D721Med (cell line): ENCODE measurements around the gene SLC5A10.

ENCODE experiments used
- DNase-seq: peaks from one replicate; pipeline ENCODE4 v3.0.0; 2011; ENCODE audit warnings: low spot score; ENCODE audit not compliant: insufficient read length
- FAIRE-seq: peaks from 2 replicates; lab custom pipeline; 2011; peaks lifted over from hg19 to GRCh38; lab: Jason Lieb, UNC
- TF ChIP-seq, protein P1 (sequence below): IDR thresholded peaks from 2 replicates; pipeline ENCODE4 v1.5.1; 2012; ENCODE audit warnings: mild to moderate bottlenecking, control low read depth; ENCODE audit not compliant: insufficient read depth; ENCODE audit errors: missing control alignments

SLC5A10 gene

DNA sequence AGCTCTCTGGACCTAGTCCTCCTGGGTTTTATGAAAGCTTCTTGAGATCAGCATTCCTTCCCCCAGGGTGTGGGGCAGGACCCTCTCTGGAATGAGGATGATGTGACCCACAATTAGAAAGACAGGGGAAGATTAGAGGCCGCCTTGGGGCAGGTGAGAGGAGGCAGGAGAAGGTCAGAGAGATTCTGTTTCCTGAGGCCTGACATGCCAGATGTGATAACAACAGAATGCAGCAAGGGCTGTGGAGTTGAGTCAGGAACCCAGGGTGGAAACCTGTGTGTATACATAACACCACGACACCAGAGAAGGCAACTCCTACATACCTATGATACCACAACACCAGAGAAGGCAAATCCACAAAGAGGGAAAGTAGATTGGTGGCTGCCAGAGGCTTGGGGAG, 5.4 kb upstream of the SLC5A10 start:
- TF ChIP-seq, protein P1, sequence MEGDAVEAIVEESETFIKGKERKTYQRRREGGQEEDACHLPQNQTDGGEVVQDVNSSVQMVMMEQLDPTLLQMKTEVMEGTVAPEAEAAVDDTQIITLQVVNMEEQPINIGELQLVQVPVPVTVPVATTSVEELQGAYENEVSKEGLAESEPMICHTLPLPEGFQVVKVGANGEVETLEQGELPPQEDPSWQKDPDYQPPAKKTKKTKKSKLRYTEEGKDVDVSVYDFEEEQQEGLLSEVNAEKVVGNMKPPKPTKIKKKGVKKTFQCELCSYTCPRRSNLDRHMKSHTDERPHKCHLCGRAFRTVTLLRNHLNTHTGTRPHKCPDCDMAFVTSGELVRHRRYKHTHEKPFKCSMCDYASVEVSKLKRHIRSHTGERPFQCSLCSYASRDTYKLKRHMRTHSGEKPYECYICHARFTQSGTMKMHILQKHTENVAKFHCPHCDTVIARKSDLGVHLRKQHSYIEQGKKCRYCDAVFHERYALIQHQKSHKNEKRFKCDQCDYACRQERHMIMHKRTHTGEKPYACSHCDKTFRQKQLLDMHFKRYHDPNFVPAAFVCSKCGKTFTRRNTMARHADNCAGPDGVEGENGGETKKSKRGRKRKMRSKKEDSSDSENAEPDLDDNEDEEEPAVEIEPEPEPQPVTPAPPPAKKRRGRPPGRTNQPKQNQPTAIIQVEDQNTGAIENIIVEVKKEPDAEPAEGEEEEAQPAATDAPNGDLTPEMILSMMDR = no peak
- no peak for FAIRE-seq

GRCh38 chr17:18947866-18948265, 4.1 kb upstream of the SLC5A10 start:
- DNase-seq (no peak), FAIRE-seq (no peak)
- TF ChIP-seq, protein P1 = no peak

More for the DNA sequence above, 5.4 kb upstream of the SLC5A10 start:
- DNase-seq = no peak

DNA sequence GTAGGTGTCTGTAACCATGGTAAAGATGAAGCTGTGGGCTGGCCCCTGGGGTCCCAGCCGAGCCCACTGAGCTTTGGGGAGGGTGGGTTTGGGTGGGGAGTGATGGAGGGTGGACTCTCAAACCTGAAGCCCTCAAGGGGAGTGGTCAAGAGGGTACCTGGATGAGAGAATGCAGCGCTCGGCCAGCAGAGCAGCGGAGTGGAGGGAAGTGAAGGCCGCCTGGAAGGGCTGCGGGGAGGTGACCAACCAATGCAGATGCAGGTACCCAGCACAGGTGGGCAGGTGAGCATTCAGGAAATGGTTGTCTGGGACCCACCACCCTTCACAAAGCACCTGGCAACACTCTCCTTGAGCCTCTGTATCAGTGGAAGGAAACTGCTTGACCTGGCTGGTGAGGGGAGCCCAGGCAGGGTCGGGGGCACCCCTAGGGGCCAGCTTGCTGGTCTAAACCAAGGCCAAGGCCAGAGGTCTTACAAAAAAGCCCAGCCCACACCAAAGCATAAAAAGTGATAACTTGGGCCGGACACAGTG, 3.4 kb upstream of the SLC5A10 start:
- no peak for DNase-seq
- TF ChIP-seq, protein P1 = no peak
- no peak for FAIRE-seq

GRCh38 chr17:18949566-18949965, 2.4 kb upstream of the SLC5A10 start:
- FAIRE-seq (no peak), DNase-seq (no peak)
- TF ChIP-seq, protein P1 = no peak

DNA sequence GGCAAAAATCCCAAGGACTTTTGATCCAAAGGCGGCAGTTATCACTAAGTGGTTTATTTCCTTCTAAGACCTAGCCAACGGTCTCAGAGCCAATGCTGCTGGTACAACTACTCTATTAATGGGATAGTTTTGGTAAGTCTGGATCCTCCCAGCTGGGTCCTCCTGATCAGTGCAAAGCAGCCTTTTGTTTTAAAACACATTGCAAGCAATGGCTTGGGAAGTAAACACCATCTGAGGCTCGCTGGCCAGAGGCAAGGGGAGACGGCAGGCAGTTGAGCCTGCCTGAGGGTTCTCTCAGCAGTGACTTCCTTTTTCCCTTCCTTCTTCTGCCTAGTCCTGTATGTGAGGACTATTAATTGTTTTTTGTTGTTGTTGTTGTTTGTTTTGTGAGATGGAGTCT, 1.6 kb upstream of the SLC5A10 start:
- TF ChIP-seq, protein P1 = no peak
- FAIRE-seq = no peak
- no peak for DNase-seq

DNA sequence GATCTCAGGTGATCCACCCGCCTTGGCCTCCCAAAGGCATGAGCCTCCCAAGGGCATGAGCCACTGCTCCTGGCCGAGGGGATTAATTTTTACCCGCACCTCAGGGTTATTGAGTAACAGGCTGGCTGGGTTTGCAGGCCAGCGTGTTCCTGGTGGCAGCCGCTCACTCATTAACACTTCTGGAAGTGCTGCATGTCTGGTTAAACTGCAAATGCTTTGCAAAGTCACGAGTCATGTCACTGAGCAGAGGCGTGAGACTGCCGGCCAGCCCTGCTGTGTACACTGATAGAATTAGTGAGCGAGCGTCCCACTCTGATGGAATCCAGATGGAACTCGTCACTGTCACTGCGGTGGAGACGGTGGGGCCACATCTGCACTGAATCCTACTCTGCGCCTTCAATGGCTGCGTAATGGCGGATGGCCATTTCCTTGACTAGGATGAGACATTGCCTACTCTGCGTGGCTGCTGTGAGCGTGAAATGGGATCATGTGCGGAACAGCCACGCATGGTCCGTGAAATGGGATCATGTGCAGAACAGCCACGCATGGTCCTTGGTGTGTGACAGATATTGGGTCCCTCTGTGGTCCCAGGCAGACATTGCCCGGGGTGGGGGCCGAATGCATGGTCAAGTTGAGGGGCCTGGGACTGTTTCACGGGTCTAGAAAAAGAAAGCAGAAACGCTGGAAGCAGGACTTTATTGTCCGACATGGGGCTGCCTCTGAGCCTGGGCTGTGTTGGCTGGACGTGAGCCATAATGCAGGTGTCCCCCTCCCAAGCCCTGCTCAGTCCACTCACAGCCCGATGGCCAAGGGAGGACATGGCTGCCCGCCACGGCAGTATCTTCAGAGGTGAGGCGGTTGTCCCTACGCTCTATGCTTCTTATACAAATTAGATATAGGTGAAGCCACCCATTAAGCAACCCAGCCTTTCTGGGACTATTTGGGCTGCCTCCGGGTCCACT, 740 bp upstream of the SLC5A10 start:
- DNase-seq (no peak), FAIRE-seq (no peak)
- TF ChIP-seq, protein P1 = no peak
